Measurements from ENCODE around the gene RXRA.

The RXRA gene

GRCh38 chr9:134339183-134339806, 13.0 kb downstream of the RXRA start:
- in situ Hi-C loops (cut with MboI; ENCODE audit: low sequenced_read_pairs, unreplicated experiment) = no loop called here
- TF ChIP-seq CTCF (IDR thresholded peaks at IDR 0.05; ENCODE audit: borderline replicate concordance, control extremely low read depth, extremely low read depth, insufficient read depth, missing control alignments) = no peak
- no peak for DNase-seq (ENCODE audit: low spot score)

- no peak for TF ChIP-seq CTCF (IDR thresholded peaks at IDR 0.05; ENCODE audit: borderline replicate concordance, control extremely low read depth, extremely low read depth, insufficient read depth, missing control alignments)
- DNase-seq (ENCODE audit: low spot score) = no peak
- in situ Hi-C loops (cut with MboI; ENCODE audit: low sequenced_read_pairs, unreplicated experiment) = no loop called here
Measured at GRCh38 chr9:134340475-134341160, 14.4 kb downstream of the RXRA start.

GRCh38 chr9:134341306-134341705, 15.1 kb downstream of the RXRA start:
- no peak for DNase-seq (ENCODE audit: low spot score)
- TF ChIP-seq CTCF (IDR thresholded peaks at IDR 0.05; ENCODE audit: borderline replicate concordance, control extremely low read depth, extremely low read depth, insufficient read depth, missing control alignments) = no peak
- in situ Hi-C loops (cut with MboI; ENCODE audit: low sequenced_read_pairs, unreplicated experiment) = no loop called here

- in situ Hi-C loops (cut with MboI; ENCODE audit: low sequenced_read_pairs, unreplicated experiment) = no loop called here
- no peak for TF ChIP-seq CTCF (IDR thresholded peaks at IDR 0.05; ENCODE audit: borderline replicate concordance, control extremely low read depth, extremely low read depth, insufficient read depth, missing control alignments)
Measured at GRCh38 chr9:134341929-134342745, 15.9 kb downstream of the RXRA start.

GRCh38 chr9:134342746-134343115, 16.5 kb downstream of the RXRA start:
- no peak for DNase-seq (ENCODE audit: low spot score)
- TF ChIP-seq CTCF (IDR thresholded peaks at IDR 0.05; ENCODE audit: borderline replicate concordance, control extremely low read depth, extremely low read depth, insufficient read depth, missing control alignments) = no peak
- in situ Hi-C loops (cut with MboI; ENCODE audit: low sequenced_read_pairs, unreplicated experiment) = no loop called here

More at GRCh38 chr9:134341929-134342745, 15.9 kb downstream of the RXRA start:
- DNase-seq (ENCODE audit: low spot score) = no peak

GRCh38 chr9:134343637-134344036, 17.4 kb downstream of the RXRA start:
- in situ Hi-C loops (cut with MboI; ENCODE audit: low sequenced_read_pairs, unreplicated experiment) = no loop called here
- no peak for DNase-seq (ENCODE audit: low spot score)
- no peak for TF ChIP-seq CTCF (IDR thresholded peaks at IDR 0.05; ENCODE audit: borderline replicate concordance, control extremely low read depth, extremely low read depth, insufficient read depth, missing control alignments)
